Measurements from ENCODE around the gene DUS1L.
A peak's percentile ranks its signal among the peaks of the same experiment; 100 is the strongest.

DUS1L gene

DNA sequence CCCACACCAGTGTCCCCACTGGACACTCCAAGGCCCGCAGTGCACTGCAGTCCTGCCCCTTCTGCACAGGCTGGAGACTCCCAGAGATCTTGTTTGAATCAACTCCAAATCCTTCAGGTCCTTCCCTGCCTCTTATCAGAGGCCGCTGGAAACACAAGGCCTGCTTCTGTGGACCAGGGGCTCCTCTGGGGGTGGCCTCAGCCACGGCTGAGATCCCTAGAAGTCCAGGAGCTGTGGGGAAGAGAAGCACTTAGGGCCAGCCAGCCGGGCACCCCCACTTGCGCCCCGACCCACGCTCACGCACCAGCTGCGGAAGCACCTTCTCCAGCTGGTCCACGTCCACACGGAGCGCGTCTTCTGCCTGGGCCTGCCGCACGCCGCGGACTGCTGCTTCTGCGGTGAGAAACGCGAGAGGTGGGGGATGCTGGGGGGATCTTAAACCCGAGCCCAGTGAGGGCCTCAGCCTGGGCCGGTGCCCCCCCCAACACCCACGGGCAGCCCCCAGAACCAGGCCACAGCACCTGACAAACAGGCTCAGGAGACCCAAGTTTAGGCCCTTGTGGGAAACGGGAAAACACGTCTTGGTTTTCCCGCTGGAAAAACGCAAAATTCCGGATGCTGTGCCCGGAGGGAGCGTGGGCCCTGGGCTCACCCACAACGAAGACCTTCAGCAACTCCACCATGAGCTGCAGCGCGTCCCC, 46.5 kb downstream of the DUS1L start:
- H3K79me2 ChIP-seq (ENCODE audit: control insufficient read depth, insufficient read depth, low read length, poor library complexity): peaks cover 8% of the 10 kb centered on the region
- no peak overlapping the region for H4K12ac ChIP-seq (ENCODE audit: low read depth, low read length)
- H3K4ac ChIP-seq (ENCODE audit: low read depth, low read length): no peak overlapping the region
- no peak overlapping the region for H3K18ac ChIP-seq (ENCODE audit: low read length)
- H2BK120ac ChIP-seq (ENCODE audit: insufficient read depth, low read length, poor library complexity): no peak overlapping the region
- DNase-seq: no peak
- H2AK5ac ChIP-seq (ENCODE audit: low read length): no peak overlapping the region
- H3K27me3 ChIP-seq (ENCODE audit: insufficient read depth, low read length): no peaks in the 10 kb centered on the region
- no peak overlapping the region for H3K14ac ChIP-seq (ENCODE audit: low read length)
- no CpG with 5 or more reads among the region's 33 CpGs for WGBS (ENCODE audit: extremely low coverage, insufficient coverage, insufficient read length)
- no peak overlapping the region for H3K27ac ChIP-seq (ENCODE audit: low read depth, low read length)
- no peak overlapping the region for H4K91ac ChIP-seq (ENCODE audit: low read depth, low read length)
- H3K79me1 ChIP-seq (ENCODE audit: low read length): peaks cover 6% of the 10 kb centered on the region
- H4K8ac ChIP-seq (ENCODE audit: low read depth, low read length): no peak overlapping the region
- H3K36me3 ChIP-seq (ENCODE audit: control insufficient read depth in 1 of 2, insufficient read depth in 2 of 2, low read length in 2 of 2): peaks cover 17 to 18% of the 10 kb centered on the region in 2 experiments
- H2BK12ac ChIP-seq (ENCODE audit: low read length): no peak overlapping the region
- H3K23ac ChIP-seq (ENCODE audit: low read length): no peak overlapping the region
- peaks cover 3% of the 10 kb centered on the region for H3K9me3 ChIP-seq (ENCODE audit: insufficient read depth, low read depth, low read length)
- H2BK5ac ChIP-seq (ENCODE audit: low read depth, low read length, poor library complexity): no peak overlapping the region
- no peak overlapping the region for H3K4me2 ChIP-seq (ENCODE audit: low read length)
- no peak overlapping the region for H2AFZ ChIP-seq (ENCODE audit: insufficient read depth, low read length, poor library complexity)
- peaks cover 15 to 16% of the 10 kb centered on the region in 2 experiments for H3K4me1 ChIP-seq (ENCODE audit: control insufficient read depth in 1 of 2, insufficient read depth in 2 of 2, low read length in 2 of 2)
- no peak overlapping the region for H3K4me3 ChIP-seq (ENCODE audit: low read depth, low read length)
- no peak overlapping the region for H3K9ac ChIP-seq (ENCODE audit: low read length)

DNA sequence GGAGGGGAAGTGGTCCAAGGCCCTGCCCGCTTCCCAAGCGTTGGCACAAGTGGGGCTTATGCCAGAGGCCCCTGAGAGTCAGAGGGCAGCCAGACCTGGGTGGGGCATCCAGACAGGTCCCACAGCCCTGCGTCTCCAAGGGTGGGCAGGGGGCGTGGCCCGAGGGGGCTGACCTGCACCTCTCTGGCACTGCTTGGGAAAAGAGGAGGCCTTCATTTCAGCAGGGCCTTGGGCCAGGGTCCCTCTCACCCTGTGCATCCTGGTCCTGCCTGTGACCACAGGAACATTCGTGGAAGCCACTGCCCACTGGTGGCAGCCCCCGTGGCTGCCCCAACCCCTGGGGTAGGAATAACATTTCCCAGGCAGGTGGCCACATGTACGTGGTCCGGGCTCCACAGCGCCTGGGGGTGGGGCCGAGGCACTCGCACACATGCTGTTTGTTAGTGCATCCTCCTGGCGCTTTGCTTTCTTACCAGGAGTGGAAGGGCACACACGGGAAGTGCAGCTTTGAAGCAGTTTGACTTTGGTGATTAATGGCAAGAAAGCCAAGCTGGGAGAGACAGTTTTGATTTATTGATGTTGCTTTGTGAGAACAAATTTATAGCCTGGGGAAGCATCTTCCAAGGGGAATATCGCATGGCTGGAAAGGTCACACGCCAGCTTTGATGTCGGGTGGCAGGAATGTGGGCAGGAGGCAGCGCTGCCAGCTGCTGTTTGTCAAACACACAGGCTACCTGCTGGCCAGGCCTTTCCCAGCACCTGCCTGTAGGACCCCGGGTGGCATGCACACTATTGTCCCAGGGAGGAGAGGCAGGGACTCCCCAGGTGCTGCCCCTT, 47.2 kb downstream of the DUS1L start:
- no peak overlapping the region for H4K12ac ChIP-seq (ENCODE audit: low read depth, low read length)
- no CpG with 5 or more reads among the region's 19 CpGs for WGBS (ENCODE audit: extremely low coverage, insufficient coverage, insufficient read length)

DNA sequence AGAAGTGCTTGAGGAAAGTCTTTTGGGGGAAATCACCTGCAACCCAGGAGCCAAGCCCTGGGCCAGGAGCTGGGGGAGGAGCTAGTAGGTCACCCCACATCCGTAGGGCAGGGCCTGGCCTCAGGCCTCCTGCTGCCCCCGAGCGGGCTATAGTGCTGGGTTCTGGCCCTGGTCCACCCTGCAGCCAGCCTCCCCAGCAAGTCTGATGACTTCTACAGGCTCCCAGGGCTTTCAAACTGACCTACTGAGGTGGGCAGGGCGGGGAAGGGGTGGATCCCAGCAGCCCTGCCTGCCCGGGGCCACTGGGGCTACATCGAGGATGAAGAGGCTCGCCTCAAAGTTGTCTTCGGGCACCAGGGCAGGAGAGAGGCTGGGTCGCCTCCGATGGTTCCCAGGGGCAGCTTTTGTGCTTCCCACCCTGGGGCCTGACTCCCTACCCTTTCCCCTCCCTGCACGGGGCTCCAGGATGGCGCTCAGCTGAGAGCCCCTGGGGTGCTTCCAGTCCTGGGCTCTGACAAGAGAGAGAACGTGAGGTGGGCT, 47.9 kb downstream of the DUS1L start:
- Histone ChIP-seq H3K23ac (ENCODE audit: low read length) (no peak overlapping the region), H3K9me3 (ENCODE audit: insufficient read depth, low read depth, low read length) (peaks cover 2% of the 10 kb centered on the region), H3K79me2 (ENCODE audit: control insufficient read depth, insufficient read depth, low read length, poor library complexity) (peaks cover 4% of the 10 kb centered on the region), H3K4ac (ENCODE audit: low read depth, low read length) (no peak overlapping the region), H3K4me3 (ENCODE audit: low read depth, low read length) (no peak overlapping the region), H3K27ac (ENCODE audit: low read depth, low read length) (no peak overlapping the region), H3K79me1 (ENCODE audit: low read length) (peaks cover 12% of the 10 kb centered on the region), H4K12ac (ENCODE audit: low read depth, low read length) (no peak overlapping the region), H3K14ac (ENCODE audit: low read length) (no peak overlapping the region), H3K36me3 (ENCODE audit: control insufficient read depth in 1 of 2, insufficient read depth in 2 of 2, low read length in 2 of 2) (peaks cover 17 to 18% of the 10 kb centered on the region in 2 experiments), H2BK120ac (ENCODE audit: insufficient read depth, low read length, poor library complexity) (no peak overlapping the region), H2AK5ac (ENCODE audit: low read length) (no peak overlapping the region), H2BK5ac (ENCODE audit: low read depth, low read length, poor library complexity) (no peak overlapping the region), H4K8ac (ENCODE audit: low read depth, low read length) (no peak overlapping the region), H3K27me3 (ENCODE audit: insufficient read depth, low read length) (no peaks in the 10 kb centered on the region), H3K18ac (ENCODE audit: low read length) (no peak overlapping the region), H3K4me2 (ENCODE audit: low read length) (no peak overlapping the region), H4K91ac (ENCODE audit: low read depth, low read length) (no peak overlapping the region), H3K9ac (ENCODE audit: low read length) (no peak overlapping the region), H3K4me1 (ENCODE audit: control insufficient read depth in 1 of 2, insufficient read depth in 2 of 2, low read length in 2 of 2) (peaks cover 18% of the 10 kb centered on the region in 2 experiments), H2BK12ac (ENCODE audit: low read length) (no peak overlapping the region), H2AFZ (ENCODE audit: insufficient read depth, low read length, poor library complexity) (no peak overlapping the region)
- no CpG with 5 or more reads among the region's 13 CpGs for WGBS (ENCODE audit: extremely low coverage, insufficient coverage, insufficient read length)
- no peak for DNase-seq

More for the DNA sequence above, 47.2 kb downstream of the DUS1L start:
- H2AK5ac ChIP-seq (ENCODE audit: low read length): no peak overlapping the region
- H3K36me3 ChIP-seq (ENCODE audit: control insufficient read depth in 1 of 2, insufficient read depth in 2 of 2, low read length in 2 of 2): peaks cover 17 to 18% of the 10 kb centered on the region in 2 experiments
- no peak overlapping the region for H3K14ac ChIP-seq (ENCODE audit: low read length)
- no peak overlapping the region for H3K9ac ChIP-seq (ENCODE audit: low read length)
- no peak overlapping the region for H3K23ac ChIP-seq (ENCODE audit: low read length)
- H2BK12ac ChIP-seq (ENCODE audit: low read length): no peak overlapping the region
- H2BK5ac ChIP-seq (ENCODE audit: low read depth, low read length, poor library complexity): no peak overlapping the region
- H3K4me2 ChIP-seq (ENCODE audit: low read length): no peak overlapping the region
- H4K8ac ChIP-seq (ENCODE audit: low read depth, low read length): no peak overlapping the region
- H3K9me3 ChIP-seq (ENCODE audit: insufficient read depth, low read depth, low read length): peaks cover 2% of the 10 kb centered on the region
- H3K4me1 ChIP-seq (ENCODE audit: control insufficient read depth in 1 of 2, insufficient read depth in 2 of 2, low read length in 2 of 2): peaks cover 12 to 13% of the 10 kb centered on the region in 2 experiments
- no peak overlapping the region for H3K18ac ChIP-seq (ENCODE audit: low read length)
- H3K79me1 ChIP-seq (ENCODE audit: low read length): peaks cover 8% of the 10 kb centered on the region
- H2AFZ ChIP-seq (ENCODE audit: insufficient read depth, low read length, poor library complexity): no peak overlapping the region
- H3K79me2 ChIP-seq (ENCODE audit: control insufficient read depth, insufficient read depth, low read length, poor library complexity): peaks cover 5% of the 10 kb centered on the region
- H3K4me3 ChIP-seq (ENCODE audit: low read depth, low read length): no peak overlapping the region
- no peak overlapping the region for H3K4ac ChIP-seq (ENCODE audit: low read depth, low read length)
- no peak overlapping the region for H3K27ac ChIP-seq (ENCODE audit: low read depth, low read length)
- H3K27me3 ChIP-seq (ENCODE audit: insufficient read depth, low read length): no peaks in the 10 kb centered on the region
- H2BK120ac ChIP-seq (ENCODE audit: insufficient read depth, low read length, poor library complexity): no peak overlapping the region
- no peak overlapping the region for H4K91ac ChIP-seq (ENCODE audit: low read depth, low read length)
- peak in 1 of 2 donors; percentile 56 for DNase-seq

DNA sequence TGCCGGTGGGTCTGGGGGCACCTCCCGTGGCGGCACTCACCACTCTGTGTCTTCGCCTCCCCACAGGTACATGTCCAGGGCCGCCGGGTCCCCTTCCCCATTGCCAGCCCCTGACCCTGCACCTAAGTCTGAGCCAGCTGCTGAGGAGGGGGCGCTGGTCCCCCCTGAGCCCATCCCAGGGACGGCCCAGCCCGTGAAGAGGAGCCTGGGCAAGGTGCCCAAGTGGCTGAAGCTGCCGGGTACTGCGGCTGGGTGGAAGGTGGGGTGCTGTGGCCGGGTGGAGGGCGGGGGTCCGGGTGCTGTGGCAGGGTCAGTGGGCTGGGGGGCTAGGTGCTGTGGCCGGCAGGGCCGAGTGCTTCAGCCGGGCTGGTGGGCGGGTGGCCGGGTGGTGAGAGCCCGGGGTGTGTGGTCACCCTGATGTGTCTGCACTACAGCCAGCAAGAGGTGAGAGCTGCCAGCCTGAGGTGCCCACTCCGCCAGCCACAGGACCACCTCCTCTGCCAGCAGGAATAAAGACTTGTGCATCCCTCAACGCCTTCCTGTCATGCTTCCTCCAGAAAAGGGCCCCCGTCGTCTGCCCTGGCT, 48.6 kb downstream of the DUS1L start:
- Histone ChIP-seq H2AFZ (ENCODE audit: insufficient read depth, low read length, poor library complexity) (no peak overlapping the region), H2BK12ac (ENCODE audit: low read length) (no peak overlapping the region), H3K4ac (ENCODE audit: low read depth, low read length) (no peak overlapping the region), H3K9ac (ENCODE audit: low read length) (no peak overlapping the region), H3K4me2 (ENCODE audit: low read length) (no peak overlapping the region), H2AK5ac (ENCODE audit: low read length) (no peak overlapping the region), H4K8ac (ENCODE audit: low read depth, low read length) (no peak overlapping the region), H3K79me1 (ENCODE audit: low read length) (peaks cover 13% of the 10 kb centered on the region), H3K36me3 (ENCODE audit: control insufficient read depth in 1 of 2, insufficient read depth in 2 of 2, low read length in 2 of 2) (peaks cover 17 to 20% of the 10 kb centered on the region in 2 experiments), H3K4me3 (ENCODE audit: low read depth, low read length) (no peak overlapping the region), H4K91ac (ENCODE audit: low read depth, low read length) (no peak overlapping the region), H2BK120ac (ENCODE audit: insufficient read depth, low read length, poor library complexity) (no peak overlapping the region), H3K14ac (ENCODE audit: low read length) (no peak overlapping the region), H3K79me2 (ENCODE audit: control insufficient read depth, insufficient read depth, low read length, poor library complexity) (peaks cover 2% of the 10 kb centered on the region), H3K4me1 (ENCODE audit: control insufficient read depth in 1 of 2, insufficient read depth in 2 of 2, low read length in 2 of 2) (peaks cover 22 to 23% of the 10 kb centered on the region in 2 experiments), H3K27ac (ENCODE audit: low read depth, low read length) (no peak overlapping the region), H4K12ac (ENCODE audit: low read depth, low read length) (no peak overlapping the region), H3K27me3 (ENCODE audit: insufficient read depth, low read length) (no peaks in the 10 kb centered on the region), H3K9me3 (ENCODE audit: insufficient read depth, low read depth, low read length) (peaks cover 2% of the 10 kb centered on the region), H3K23ac (ENCODE audit: low read length) (no peak overlapping the region), H2BK5ac (ENCODE audit: low read depth, low read length, poor library complexity) (no peak overlapping the region), H3K18ac (ENCODE audit: low read length) (no peak overlapping the region)
- no peak for DNase-seq
- no CpG with 5 or more reads among the region's 24 CpGs for WGBS (ENCODE audit: extremely low coverage, insufficient coverage, insufficient read length)
